H1 (cell line): ENCODE results near the gene RHBDL2. TPM values are rescaled to one million over a fixed set of nuclear protein-coding genes. Genes with fewer than 3 reads are reported as not detected.

Experiments
- CTCF ChIA-PET: fragments of 300-600 bp; sonication (Branson Sonifier 250); formaldehyde crosslinking; loops from one replicate; lab custom pipeline; 2021; ENCODE audit not compliant: partially characterized antibody; lab: Charles Lee
- POLR2A ChIA-PET: fragments of 300-600 bp; sonication (Branson Sonifier 250); formaldehyde crosslinking; loops from one replicate; lab custom pipeline; 2021; ENCODE audit warnings: inconsistent platforms; ENCODE audit not compliant: partially characterized antibody; lab: Charles Lee
- DNase-seq, 2 experiments: peaks; one replicate each; pipeline versions ENCODE4 v3.0.0 to v3.0.0-alpha.2; 2010 to 2022; ENCODE audit warnings: low spot score in 2 of 2, low read depth in 1 of 2, mixed read lengths in 1 of 2
- FAIRE-seq: peaks from 2 replicates; lab custom pipeline; 2011; peaks lifted over from hg19 to GRCh38; lab: Jason Lieb, UNC
- H2AFZ ChIP-seq: 2 replicates; pipeline ENCODE4 v1.8.1; 2012; ENCODE audit warnings: low read length, inconsistent platforms
- H2AK5ac ChIP-seq: 2 replicates; pipeline ENCODE4 v1.6.1; 2013; ENCODE audit warnings: low read depth, low read length
- H2BK120ac ChIP-seq: replicated peaks from 2 replicates; pipeline ENCODE3; 2013; ENCODE audit warnings: low read depth, low read length, inconsistent platforms
- H2BK12ac ChIP-seq: 2 replicates; pipeline ENCODE4 v1.6.1; 2013; ENCODE audit warnings: low read depth, low read length
- H2BK15ac ChIP-seq: 2 replicates; pipeline ENCODE4 v1.6.1; 2013; ENCODE audit warnings: low read length
- H2BK20ac ChIP-seq: 2 replicates; pipeline ENCODE4 v1.6.1; 2013; ENCODE audit warnings: low read length
- H2BK5ac ChIP-seq: 2 replicates; pipeline ENCODE4 v1.6.1; 2013; ENCODE audit warnings: low read depth, low read length
- H3K14ac ChIP-seq: 2 replicates; pipeline ENCODE4 v1.6.1; 2013; ENCODE audit warnings: inconsistent platforms; ENCODE audit not compliant: insufficient read length
- H3K18ac ChIP-seq: 2 replicates; pipeline ENCODE4 v1.6.1; 2013; ENCODE audit warnings: low read length; ENCODE audit errors: extremely low read depth
- H3K23ac ChIP-seq: 2 replicates; pipeline ENCODE4 v1.6.1; 2013; ENCODE audit warnings: inconsistent platforms; ENCODE audit not compliant: insufficient read length
- H3K23me2 ChIP-seq: 2 replicates; pipeline ENCODE4 v1.6.1; 2013; ENCODE audit warnings: low read depth, low read length
- H3K27ac ChIP-seq: 2 replicates; pipeline ENCODE4 v1.6.1; 2011; ENCODE audit warnings: low read depth, low read length, inconsistent platforms
- H3K27me3 ChIP-seq, 4 experiments: replicated peaks in 1 of 4; 1 replicate in 1 of 4; 2 replicates in 3 of 4; pipeline versions ENCODE4 v1.6.1 to v1.8.1; 2011 to 2013; ENCODE audit warnings: low read length in 3 of 4, mild to moderate bottlenecking in 3 of 4, inconsistent platforms in 2 of 4, mixed read lengths in 2 of 4, moderate library complexity in 1 of 4; ENCODE audit not compliant: control insufficient read depth in 3 of 4, insufficient read depth in 3 of 4; ENCODE audit errors: extremely low read depth in 1 of 4
- H3K36me3 ChIP-seq, 4 experiments: 2 replicates each; pipeline versions ENCODE4 v1.6.1 to v1.8.1; 2011 to 2013; ENCODE audit warnings: mild to moderate bottlenecking in 4 of 4, low read length in 3 of 4, moderate library complexity in 2 of 4, control low read depth in 1 of 4, inconsistent platforms in 1 of 4; ENCODE audit not compliant: insufficient read depth in 4 of 4, control insufficient read depth in 2 of 4
- H3K4ac ChIP-seq: replicated peaks from 2 replicates; pipeline ENCODE3; 2013; ENCODE audit warnings: low read length, low read depth, mixed read lengths, inconsistent platforms; ENCODE audit not compliant: insufficient read length
- H3K4me1 ChIP-seq, 4 experiments: replicated peaks in 1 of 4; 1 replicate in 1 of 4; 2 replicates in 3 of 4; pipeline versions ENCODE4 v1.6.1 to v1.8.1; 2011 to 2013; ENCODE audit warnings: low read length in 3 of 4, inconsistent platforms in 2 of 4, mixed read lengths in 1 of 4; ENCODE audit not compliant: insufficient read depth in 4 of 4, control insufficient read depth in 3 of 4
- H3K4me2 ChIP-seq, 2 experiments: 2 replicates each; pipeline versions ENCODE4 v1.6.1 to v1.8.1; 2011 to 2013; ENCODE audit warnings: low read depth in 2 of 2, low read length in 2 of 2, control low read depth in 1 of 2, inconsistent platforms in 1 of 2, mild to moderate bottlenecking in 1 of 2; ENCODE audit not compliant: insufficient read depth in 1 of 2
- H3K4me3 ChIP-seq, 4 experiments: fragments of 200-600, 300-600 bp in 1 of 4; sonication (generic), shearing (Covaris generic), sonication (Bioruptor Twin) in 1 of 4; 2 replicates each; pipeline versions ENCODE4 v1.5.1 to v1.8.1; 2011 to 2016; ENCODE audit warnings: low read length in 4 of 4, low read depth in 3 of 4, control low read depth in 2 of 4, inconsistent platforms in 2 of 4, mild to moderate bottlenecking in 2 of 4, mixed read lengths in 1 of 4, moderate library complexity in 1 of 4; ENCODE audit not compliant: insufficient read depth in 2 of 4; ENCODE audit errors: extremely low read depth in 1 of 4
- H3K56ac ChIP-seq: replicated peaks from 2 replicates; pipeline ENCODE3; 2013; ENCODE audit warnings: low read depth, mild to moderate bottlenecking, mixed read lengths, low read length, inconsistent platforms; ENCODE audit not compliant: insufficient read length
- H3K79me1 ChIP-seq: 2 replicates; pipeline ENCODE4 v1.6.1; 2013; ENCODE audit warnings: low read depth, low read length, control low read depth
- H3K79me2 ChIP-seq, 2 experiments: 2 replicates each; pipeline versions ENCODE4 v1.6.1 to v1.8.1; 2012 to 2013; ENCODE audit warnings: low read length in 2 of 2, mild to moderate bottlenecking in 2 of 2, inconsistent platforms in 1 of 2; ENCODE audit not compliant: insufficient read depth in 2 of 2, control insufficient read depth in 1 of 2
- H3K9ac ChIP-seq, 4 experiments: replicated peaks in 1 of 4; 1 replicate in 1 of 4; 2 replicates in 3 of 4; pipeline versions ENCODE4 v1.6.1 to v1.8.1; 2011 to 2013; ENCODE audit warnings: low read depth in 3 of 4, low read length in 3 of 4, control low read depth in 2 of 4, mild to moderate bottlenecking in 2 of 4, moderate library complexity in 2 of 4, inconsistent platforms in 1 of 4; ENCODE audit errors: extremely low read depth in 1 of 4
- H3K9me3 ChIP-seq, 2 experiments: 2 replicates each; pipeline versions ENCODE4 v1.6.1 to v1.8.1; 2012 to 2013; ENCODE audit warnings: mild to moderate bottlenecking in 2 of 2, moderate library complexity in 2 of 2, control low read depth in 1 of 2, inconsistent platforms in 1 of 2, low read depth in 1 of 2, low read length in 1 of 2, mixed read lengths in 1 of 2; ENCODE audit not compliant: insufficient read depth in 2 of 2
- H4K20me1 ChIP-seq, 2 experiments: replicated peaks in 1 of 2; 2 replicates each; pipeline versions ENCODE3 to v1.8.1; 2011 to 2013; ENCODE audit warnings: inconsistent platforms in 2 of 2, low read length in 2 of 2, mild to moderate bottlenecking in 1 of 2; ENCODE audit not compliant: insufficient read depth in 2 of 2, control insufficient read depth in 1 of 2
- H4K5ac ChIP-seq: 2 replicates; pipeline ENCODE4 v1.6.1; 2013; ENCODE audit warnings: low read length, low read depth, mixed read lengths, inconsistent platforms; ENCODE audit not compliant: insufficient read length
- H4K8ac ChIP-seq: 2 replicates; pipeline ENCODE4 v1.8.0; 2013; ENCODE audit warnings: mild to moderate bottlenecking, moderate library complexity, low read length, inconsistent platforms; ENCODE audit not compliant: insufficient read depth; ENCODE audit errors: extremely low read depth
- H4K91ac ChIP-seq: replicated peaks from 2 replicates; pipeline ENCODE3; 2013; ENCODE audit warnings: low read length, mixed read lengths, inconsistent platforms; ENCODE audit not compliant: insufficient read length
- RAD21 ChIP-seq, 2 experiments: IDR thresholded peaks in 1 of 2; conservative IDR thresholded peaks in 1 of 2; 2 replicates each; pipeline ENCODE4 v1.6.1; 2011; ENCODE audit warnings: low read depth in 2 of 2, low read length in 2 of 2, improper control_type of control experiment in 1 of 2, inconsistent platforms in 1 of 2, mild to moderate bottlenecking in 1 of 2, moderate library complexity in 1 of 2
- RBBP5 ChIP-seq: IDR thresholded peaks from 2 replicates; pipeline ENCODE4 v1.7.1; 2012; ENCODE audit warnings: low read depth, mild to moderate bottlenecking, inconsistent platforms, low read length, moderate library complexity, borderline replicate concordance
- SIN3A ChIP-seq, 2 experiments: IDR thresholded peaks in 1 of 2; conservative IDR thresholded peaks in 1 of 2; 2 replicates each; pipeline ENCODE4 v1.6.1; 2011 to 2012; ENCODE audit warnings: low read length in 2 of 2, improper control_type of control experiment in 1 of 2, low read depth in 1 of 2, mild to moderate bottlenecking in 1 of 2
- WGBS, 2 experiments: shearing (Covaris generic) in 1 of 2; methylation state at CpG; one replicate each; pipeline versions ENCODE4 v1.1.6 to v1.1.7; 2013 to 2015; ENCODE audit warnings: low lambda C conversion rate in 2 of 2, mixed read lengths in 2 of 2, inconsistent platforms in 1 of 2, low coverage in 1 of 2, missing lambda C conversion rate in 1 of 2; ENCODE audit not compliant: insufficient replicate concordance in 2 of 2, insufficient coverage in 1 of 2, insufficient read length in 1 of 2; ENCODE audit errors: extremely low coverage in 1 of 2, missing lambda C conversion rate in 1 of 2; 5-methylcytosine and 5-hydroxymethylcytosine counted together
- polyA plus RNA-seq, 7 experiments: library from polyadenylated mRNA; depleted of rRNA in 3 of 7; stranded (reverse) in 5 of 7; unstranded in 2 of 7; fragments of >200 nt in 5 of 7; fragments of 200-250 nt in 2 of 7; gene quantifications; 1 replicate in 5 of 7; 2 replicates in 1 of 7; 4 replicates in 1 of 7; pipeline versions ENCODE4 v1.2.1 to v1.2.3, GENCODE V29; 2011 to 2013; ENCODE audit warnings: missing spikeins in 2 of 7, mixed read lengths in 2 of 7
- total RNA-seq: library from RNA; stranded (reverse); fragmentation: NEBNext Ultra II Directional; extraction: Animal tissue kit (Norgen Biotek cat#: 25700); gene quantifications from 2 replicates; pipeline ENCODE4 v1.2.1, GENCODE V29; 2021
- TF ChIP-seq, protein P1 (sequence below), 3 experiments: IDR thresholded peaks; 1 replicate in 2 of 3; 2 replicates in 1 of 3; pipeline versions ENCODE4 v1.5.1 to v1.6.1; 2011; ENCODE audit warnings: low read length in 3 of 3, mild to moderate bottlenecking in 3 of 3, inconsistent platforms in 2 of 3, low read depth in 1 of 3, moderate library complexity in 1 of 3; ENCODE audit not compliant: insufficient read depth in 1 of 3; ENCODE audit errors: control extremely low read depth in 1 of 3

RHBDL2 gene
- total and polyA plus RNA-seq, 2 of the 8 experiments (the other 6 are each of a cell fraction or from before 2014, with no cell fraction given) = 0.42 to 0.84 TPM

DNA sequence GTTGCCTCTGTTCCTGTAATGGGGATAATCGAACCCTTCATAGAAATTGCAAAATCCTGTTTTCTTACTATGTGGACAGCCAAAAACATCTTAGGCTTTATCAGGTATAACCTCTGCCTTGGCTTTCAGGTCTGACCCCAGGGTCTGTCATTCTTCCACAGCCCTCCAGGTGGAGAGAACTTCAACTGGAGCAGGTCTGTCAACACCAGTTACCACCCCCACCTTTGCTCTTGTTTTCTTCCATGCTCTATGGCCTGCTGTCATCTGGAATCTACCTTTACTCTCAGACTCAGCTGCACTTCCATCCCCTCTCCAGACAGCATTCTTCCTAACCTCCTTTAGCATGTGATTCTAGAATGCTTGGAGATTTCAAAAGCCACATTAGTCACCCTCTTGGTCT is 49.9 kb downstream of the RHBDL2 start:
- TF ChIP-seq RBBP5 = no peak
- peak in 1 of 2 experiments; percentile 89; a peak in 2 of 4 replicates for TF ChIP-seq SIN3A (conservative IDR thresholded peaks at IDR 0.05 in 1 of 2, IDR thresholded peaks at IDR 0.05 in 1 of 2; ENCODE audit: low read depth in 1 of 2, low read length in 2 of 2)
- TF ChIP-seq, protein P1, sequence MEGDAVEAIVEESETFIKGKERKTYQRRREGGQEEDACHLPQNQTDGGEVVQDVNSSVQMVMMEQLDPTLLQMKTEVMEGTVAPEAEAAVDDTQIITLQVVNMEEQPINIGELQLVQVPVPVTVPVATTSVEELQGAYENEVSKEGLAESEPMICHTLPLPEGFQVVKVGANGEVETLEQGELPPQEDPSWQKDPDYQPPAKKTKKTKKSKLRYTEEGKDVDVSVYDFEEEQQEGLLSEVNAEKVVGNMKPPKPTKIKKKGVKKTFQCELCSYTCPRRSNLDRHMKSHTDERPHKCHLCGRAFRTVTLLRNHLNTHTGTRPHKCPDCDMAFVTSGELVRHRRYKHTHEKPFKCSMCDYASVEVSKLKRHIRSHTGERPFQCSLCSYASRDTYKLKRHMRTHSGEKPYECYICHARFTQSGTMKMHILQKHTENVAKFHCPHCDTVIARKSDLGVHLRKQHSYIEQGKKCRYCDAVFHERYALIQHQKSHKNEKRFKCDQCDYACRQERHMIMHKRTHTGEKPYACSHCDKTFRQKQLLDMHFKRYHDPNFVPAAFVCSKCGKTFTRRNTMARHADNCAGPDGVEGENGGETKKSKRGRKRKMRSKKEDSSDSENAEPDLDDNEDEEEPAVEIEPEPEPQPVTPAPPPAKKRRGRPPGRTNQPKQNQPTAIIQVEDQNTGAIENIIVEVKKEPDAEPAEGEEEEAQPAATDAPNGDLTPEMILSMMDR (IDR thresholded peaks at IDR 0.05; ENCODE audit: control extremely low read depth in 1 of 3, insufficient read depth in 1 of 3, low read depth in 1 of 3, low read length in 3 of 3) = peak; percentile 47 to 72 (median 49); a peak in 3 of 4 replicates
- peak; percentile 65 to 73 for TF ChIP-seq RAD21 (IDR thresholded peaks at IDR 0.05 in 1 of 2, conservative IDR thresholded peaks at IDR 0.05 in 1 of 2; ENCODE audit: low read depth in 2 of 2, low read length in 2 of 2)
- ChIA-PET POLR2A (interaction anchor here (0.7 to 1.8 kb wide), 5 partner anchors 19 to 461 kb away, joined by 3 to 5 read pairs (median 3); partner anchors contain the start of genes MYCBP and RRAGC), CTCF (interaction anchor here (0.8 to 1.8 kb wide), 9 partner anchors 8 to 200 kb away, joined by 3 to 10 read pairs (median 4); partner anchors contain the start of gene NDUFS5)
- Histone ChIP-seq H2BK12ac (no peak overlapping the region), H2AK5ac (no peak overlapping the region), H2BK15ac (no peak overlapping the region), H3K27ac (no peak overlapping the region), H3K36me3 (no peaks in the 10 kb centered on the region), H3K14ac (no peak overlapping the region), H3K9me3 (no peaks in the 10 kb centered on the region), H3K4me2 (no peak overlapping the region), H3K4me3 (no peak overlapping the region), H3K23me2 (no peaks in the 10 kb centered on the region), H3K79me2 (no peaks in the 10 kb centered on the region), H3K9ac (no peak overlapping the region), H3K56ac (no peak overlapping the region), H4K91ac (no peak overlapping the region), H3K79me1 (no peaks in the 10 kb centered on the region), H4K8ac (no peak overlapping the region), H4K5ac (no peak overlapping the region), H3K4ac (no peak overlapping the region), H3K18ac (no peak overlapping the region), H2AFZ (no peak overlapping the region), H3K4me1 (peaks cover 0 to 2% (median under 1%) of the 10 kb centered on the region in 4 experiments; a peak in 2 of 7 replicates), H2BK20ac (no peak overlapping the region), H3K23ac (no peak overlapping the region), H2BK120ac (no peak overlapping the region), H3K27me3 (no peaks in the 10 kb centered on the region; a peak in 1 of 7 replicates), H2BK5ac (no peak overlapping the region), H4K20me1 (no peaks in the 10 kb centered on the region)
- 79% methylated on average over 1 of the region's 1 CpG; no CpG with 5 or more reads in 1 of the 2 experiments for WGBS, 2 experiments
- peak; percentile 85 for FAIRE-seq
- DNase-seq = peak; percentile 5 to 44
